Endothelial cell of umbilical vein (primary cell): Measurements from ENCODE around the gene RIOK1. TPM values are rescaled to one million over a fixed set of nuclear protein-coding genes. Genes with fewer than 3 reads are reported as not detected.
A peak's percentile ranks its signal among the peaks of the same experiment; 100 is the strongest.

Experiments
- BruUV-seq: library from RNA; stranded (reverse); fragments of 400-500 nt; replicated peaks from 2 replicates; lab custom pipeline; 2021; lab: Mats Ljungman, UMichigan
- CTCF ChIA-PET: fragments of 300-600, 350-600 bp; sonication (Branson Sonifier 250); formaldehyde crosslinking; loops from one replicate; lab custom pipeline; 2021; ENCODE audit warnings: antibody characterized with exemption, inconsistent platforms; lab: Charles Lee
- POLR2A ChIA-PET: fragments of 300-600, 350-600 bp; sonication (Branson Sonifier 250); formaldehyde crosslinking; loops from one replicate; lab custom pipeline; 2021; ENCODE audit warnings: antibody characterized with exemption, inconsistent platforms; lab: Charles Lee
- DNase-seq: peaks from one replicate; pipeline ENCODE4 v3.0.0-alpha.2; 2011; ENCODE audit warnings: low read depth, low spot score
- FAIRE-seq: peaks from 2 replicates; lab custom pipeline; 2011; peaks lifted over from hg19 to GRCh38; lab: Jason Lieb, UNC
- H2AFZ ChIP-seq: 2 replicates; pipeline ENCODE4 v1.6.0; 2012; ENCODE audit warnings: low read depth, low read length, control low read depth, inconsistent platforms
- H3K27ac ChIP-seq: 2 replicates; pipeline ENCODE4 v1.5.1; 2011; ENCODE audit warnings: low read depth, mild to moderate bottlenecking, control low read depth, low read length, moderate library complexity; ENCODE audit not compliant: insufficient read depth
- H3K27me3 ChIP-seq, 2 experiments: 2 replicates each; pipeline versions ENCODE4 v1.6.0 to v1.6.1; 2011; ENCODE audit warnings: low read length in 2 of 2, mixed read lengths in 1 of 2; ENCODE audit not compliant: control insufficient read depth in 2 of 2, insufficient read depth in 2 of 2
- H3K36me3 ChIP-seq, 2 experiments: 2 replicates in 1 of 2; 3 replicates in 1 of 2; pipeline ENCODE4 v1.5.1; 2011; ENCODE audit warnings: low read length in 2 of 2, mild to moderate bottlenecking in 1 of 2, moderate library complexity in 1 of 2; ENCODE audit not compliant: control insufficient read depth in 2 of 2, insufficient read depth in 2 of 2; ENCODE audit errors: extremely low read depth in 1 of 2
- H3K4me1 ChIP-seq: 3 replicates; pipeline ENCODE4 v1.5.1; 2011; ENCODE audit warnings: mild to moderate bottlenecking, low read length; ENCODE audit not compliant: control insufficient read depth, insufficient read depth; ENCODE audit errors: extremely low read depth
- H3K4me2 ChIP-seq: 2 replicates; pipeline ENCODE4 v1.6.1; 2011; ENCODE audit warnings: low read length, control low read depth, mixed read lengths; ENCODE audit not compliant: insufficient read depth
- H3K4me3 ChIP-seq, 3 experiments: fragments of 200-600 bp in 1 of 3; sonication (generic), shearing (Covaris generic) in 1 of 3; replicated peaks in 1 of 3; 2 replicates each; pipeline ENCODE4 v1.5.1; 2011 to 2016; ENCODE audit warnings: control low read depth in 3 of 3, low read length in 3 of 3, mild to moderate bottlenecking in 2 of 3, inconsistent platforms in 1 of 3, low read depth in 1 of 3, moderate library complexity in 1 of 3; ENCODE audit not compliant: insufficient read depth in 1 of 3
- H3K79me2 ChIP-seq: 2 replicates; pipeline ENCODE4 v1.6.0; 2012; ENCODE audit warnings: low read length, inconsistent platforms; ENCODE audit not compliant: control insufficient read depth, insufficient read depth
- H3K9ac ChIP-seq: replicated peaks from 2 replicates; pipeline ENCODE3; 2011; ENCODE audit warnings: low read length, control low read depth; ENCODE audit not compliant: insufficient read depth; ENCODE audit errors: extremely low read depth
- H3K9me1 ChIP-seq: replicated peaks from 3 replicates; pipeline ENCODE4 v1.6.0; 2011; ENCODE audit warnings: mild to moderate bottlenecking, low read length; ENCODE audit not compliant: control insufficient read depth, insufficient read depth; ENCODE audit errors: extremely low read depth
- H3K9me3 ChIP-seq: replicated peaks from 2 replicates; pipeline ENCODE4 v1.5.1; 2012; ENCODE audit warnings: low read length, inconsistent platforms; ENCODE audit not compliant: control insufficient read depth, insufficient read depth
- H4K20me1 ChIP-seq: replicated peaks from 2 replicates; pipeline ENCODE3; 2011; ENCODE audit warnings: mild to moderate bottlenecking, low read length; ENCODE audit not compliant: control insufficient read depth, insufficient read depth; ENCODE audit errors: extremely low read depth
- CTCF ChIP-seq, 2 donors: IDR thresholded peaks; 1 replicate in 1 of 2; 2 replicates in 1 of 2; pipeline ENCODE4 v1.5.1; 2011; ENCODE audit warnings: low read length in 2 of 2, mild to moderate bottlenecking in 2 of 2, moderate library complexity in 2 of 2, control low read depth in 1 of 2, inconsistent platforms in 1 of 2, low read depth in 1 of 2; ENCODE audit not compliant: insufficient read depth in 1 of 2; ENCODE audit errors: extremely low read depth in 1 of 2
- EZH2 ChIP-seq: IDR thresholded peaks from 2 replicates; pipeline ENCODE4 v1.6.1; 2012; ENCODE audit warnings: borderline replicate concordance, low read depth, mild to moderate bottlenecking, moderate library complexity, low read length, inconsistent platforms; ENCODE audit not compliant: severe bottlenecking
- FOS ChIP-seq: IDR thresholded peaks from 2 replicates; pipeline ENCODE4 v1.6.1; 2011; ENCODE audit warnings: mild to moderate bottlenecking, low read length, moderate library complexity, borderline replicate concordance; ENCODE audit not compliant: insufficient read depth
- GATA2 ChIP-seq: IDR thresholded peaks from 2 replicates; pipeline ENCODE4 v1.7.0; 2011; ENCODE audit warnings: low read depth, mild to moderate bottlenecking, moderate library complexity, mixed read lengths, low read length; ENCODE audit not compliant: insufficient read length, insufficient read depth
- JUN ChIP-seq: IDR thresholded peaks from 2 replicates; pipeline ENCODE4 v1.6.1; 2011; ENCODE audit warnings: borderline replicate concordance, low read depth; ENCODE audit not compliant: insufficient read length, insufficient read depth
- MAX ChIP-seq: IDR thresholded peaks from 2 replicates; pipeline ENCODE4 v1.6.1; 2011; ENCODE audit not compliant: insufficient read depth, insufficient read length
- MYC ChIP-seq: IDR thresholded peaks from one replicate; pipeline ENCODE4 v1.6.1; 2011; ENCODE audit warnings: mild to moderate bottlenecking, low read depth, low read length
- POLR2A ChIP-seq: IDR thresholded peaks from 2 replicates; pipeline ENCODE4 v1.6.1; 2012; ENCODE audit warnings: low read depth, mild to moderate bottlenecking, control low read depth, low read length
- POLR2AphosphoS5 ChIP-seq: IDR thresholded peaks from 2 replicates; pipeline ENCODE4 v1.6.1; 2012; ENCODE audit warnings: low read depth, mild to moderate bottlenecking, control low read depth, low read length, moderate library complexity; ENCODE audit not compliant: insufficient read depth
- dilution Hi-C: fragments of 300-500 bp; cut with MboI; formaldehyde crosslinking; loops from one replicate; pipeline ENCODE4 v1.15.0; 2019; ENCODE audit warnings: low sequenced_read_pairs; ENCODE audit not compliant: extremely low pct_ligation_motif_present
- intact Hi-C: fragments of 100-400 bp; cut with micrococcal nuclease; formaldehyde crosslinking; loops from one replicate; pipeline ENCODE4 v1.10.0; 2022
- polyA plus RNA-seq, 4 experiments: library from polyadenylated mRNA; depleted of rRNA in 3 of 4; stranded (reverse) in 3 of 4; unstranded in 1 of 4; fragments of >200 nt; gene quantifications; 2 replicates each; pipeline versions ENCODE4 v1.2.1 to v1.2.3, GENCODE V29; 2011 to 2012; ENCODE audit warnings: missing spikeins in 1 of 4
- total RNA-seq: library from RNA; stranded (reverse); gene quantifications from 2 replicates; pipeline ENCODE4 v1.2.3, GENCODE V29; 2021

Gene RIOK1
- total and polyA plus RNA-seq, 2 donors (not counting 3 experiments of a cell fraction or from before 2014, with no cell fraction given): 9.2 to 21.4 TPM

GRCh38 chr6:7413151-7413823 is 23.7 kb downstream of the RIOK1 start:
- Histone ChIP-seq H3K27me3 (no peaks in the 10 kb centered on the region), H3K79me2 (no peaks in the 10 kb centered on the region), H3K9me3 (no peaks in the 10 kb centered on the region), H3K4me3 (no peak overlapping the region), H3K27ac (no peak overlapping the region), H3K4me2 (no peak overlapping the region), H3K36me3 (peaks cover 23 to 25% of the 10 kb centered on the region in 2 experiments), H2AFZ (no peak overlapping the region), H3K4me1 (no peaks in the 10 kb centered on the region), H3K9ac (no peak overlapping the region), H3K9me1 (no peaks in the 10 kb centered on the region), H4K20me1 (no peaks in the 10 kb centered on the region)
- DNase-seq: no peak
- peak; percentile 15 for FAIRE-seq
- BruUV-seq: no TSS peak
- dilution Hi-C loops (no loop called here), intact Hi-C loops (no loop called here)
- no peak for TF ChIP-seq POLR2A
- TF ChIP-seq POLR2AphosphoS5: no peak
- no peak for TF ChIP-seq MAX
- TF ChIP-seq GATA2: no peak
- TF ChIP-seq FOS: no peak
- TF ChIP-seq EZH2: no peak
- ChIA-PET POLR2A (no interaction called here), CTCF (no interaction called here)

GRCh38 chr6:7414811-7415210 is 25.2 kb downstream of the RIOK1 start:
- BruUV-seq: no TSS peak
- H3K4me2 ChIP-seq: no peak overlapping the region
- intact Hi-C loops: loop anchor here (5.0 kb wide), 1 partner anchor 177 kb away; the partner anchor contains the start of gene SNRNP48
- H3K9ac ChIP-seq: no peak overlapping the region
- no peaks in the 10 kb centered on the region for H4K20me1 ChIP-seq
- ChIA-PET POLR2A (no interaction called here), CTCF (no interaction called here)
- no peaks in the 10 kb centered on the region for H3K9me1 ChIP-seq
- H2AFZ ChIP-seq: no peak overlapping the region
- H3K4me1 ChIP-seq: no peaks in the 10 kb centered on the region
- TF ChIP-seq POLR2A: no peak
- no peak for TF ChIP-seq FOS
- no peak for TF ChIP-seq POLR2AphosphoS5
- no peak for TF ChIP-seq EZH2
- TF ChIP-seq MAX: no peak
- no peak for TF ChIP-seq JUN
- no peak for TF ChIP-seq MYC
- TF ChIP-seq GATA2: no peak
- no peak for TF ChIP-seq CTCF (IDR thresholded peaks at IDR 0.05; ENCODE audit: extremely low read depth in 1 of 2, insufficient read depth in 1 of 2, low read depth in 1 of 2, low read length in 2 of 2)
- H3K9me3 ChIP-seq: no peaks in the 10 kb centered on the region
- no peak overlapping the region for H3K27ac ChIP-seq
- H3K27me3 ChIP-seq: no peaks in the 10 kb centered on the region
- H3K79me2 ChIP-seq: no peaks in the 10 kb centered on the region
- dilution Hi-C loops: no loop called here
- DNase-seq (no peak), FAIRE-seq (no peak)
- H3K4me3 ChIP-seq: no peak overlapping the region
- H3K36me3 ChIP-seq: peaks cover 23 to 28% of the 10 kb centered on the region in 2 experiments
